GM18909 (cell line): ENCODE measurements around the gene MGA.

Source experiments
- ATAC-seq: cut with Tn5 transposase; IDR thresholded peaks from one replicate; pipeline ENCODE4 v1.9.1; 2021; ENCODE audit warnings: mild to moderate bottlenecking; ENCODE audit not compliant: unreplicated experiment, poor library complexity

The MGA gene

GRCh38 chr15:41660235-41661077 is at the start of gene MGA:
Gene MGA (plus strand): TSS chr15:41660405.
- peak; percentile 75 for ATAC-seq

DNA sequence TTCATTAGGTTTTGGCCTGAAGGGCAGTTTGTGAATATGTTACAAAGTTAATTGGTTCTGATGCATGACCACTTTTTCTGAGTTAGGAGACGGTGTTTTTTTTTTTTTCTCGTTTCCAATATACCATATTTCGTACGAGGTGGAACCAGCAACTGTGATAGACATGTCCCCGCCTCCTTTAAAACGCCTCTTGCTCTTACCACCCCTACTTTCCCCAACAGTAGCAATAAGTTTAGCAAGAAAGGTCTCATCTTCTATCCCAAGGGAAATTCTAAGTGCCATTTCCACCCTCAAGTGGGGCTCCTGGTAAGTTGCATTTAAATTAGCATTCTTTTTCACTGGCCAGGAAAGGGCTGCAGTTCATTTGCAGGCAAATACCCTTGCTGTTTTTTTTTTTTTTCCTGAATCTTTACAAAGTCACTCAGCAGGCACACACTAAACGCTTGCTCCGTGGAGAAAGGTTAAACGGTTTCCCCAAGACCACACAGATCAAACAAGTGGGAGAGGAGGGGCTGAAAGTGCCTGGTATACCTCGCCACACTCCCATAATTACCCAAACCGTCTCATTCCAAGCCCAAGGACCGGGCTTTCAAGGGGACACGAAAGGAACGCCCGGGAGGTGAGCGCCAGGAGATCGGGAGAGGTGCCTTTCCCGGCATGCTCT is 39.5 kb upstream of the MGA start:
- no peak for ATAC-seq

DNA sequence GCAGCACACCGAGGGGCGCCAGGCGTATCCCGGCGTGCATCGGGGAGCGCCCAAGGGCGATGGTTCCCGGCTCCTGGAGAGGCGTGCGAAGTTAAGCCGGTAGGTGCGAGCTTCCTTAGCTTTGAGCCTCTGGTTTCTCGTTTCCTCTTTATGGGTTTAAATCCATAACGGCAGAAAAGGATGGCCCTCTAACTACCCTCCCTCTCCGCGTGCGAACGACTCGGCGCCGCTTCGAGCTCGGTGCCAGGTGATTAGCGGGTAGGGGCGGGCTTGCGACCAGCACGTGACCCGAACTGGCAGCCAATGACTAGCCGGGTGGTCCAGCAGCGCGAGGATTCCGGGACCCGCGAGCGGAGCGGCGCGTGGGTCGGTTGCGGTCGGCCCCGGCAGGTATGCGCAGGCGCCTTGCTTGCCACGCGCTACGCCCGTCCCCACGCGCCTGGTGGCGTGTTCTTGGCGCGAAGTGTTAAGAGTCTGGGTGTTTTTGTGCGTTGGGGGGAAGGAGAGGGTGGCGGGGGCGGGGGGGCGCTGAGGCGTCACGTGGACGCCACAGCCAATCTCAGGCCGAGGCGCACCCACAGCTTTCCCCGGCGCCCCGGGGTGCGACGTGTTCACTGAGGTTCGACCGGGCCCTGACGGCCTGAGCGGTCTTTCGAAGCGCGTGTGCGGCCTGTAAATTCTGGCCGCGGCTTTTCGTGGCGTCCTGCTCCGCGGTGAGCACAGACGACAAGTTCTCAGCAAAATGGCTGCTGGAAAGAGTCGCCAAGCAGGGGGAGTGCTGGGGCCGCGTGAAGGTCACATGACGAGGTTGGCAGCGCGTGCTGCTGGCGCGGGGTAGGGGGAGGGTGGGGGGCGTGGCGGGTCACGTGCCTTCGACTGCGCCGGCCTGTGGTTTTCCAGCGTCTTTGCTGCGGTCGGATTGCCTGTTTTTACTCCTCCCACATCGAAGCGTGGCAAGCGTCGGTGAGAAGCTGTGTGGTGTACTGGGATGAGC is 38.7 kb upstream of the MGA start:
- ATAC-seq = no peak

GRCh38 chr15:41622901-41623300 is 37.3 kb upstream of the MGA start:
- ATAC-seq = no peak

DNA sequence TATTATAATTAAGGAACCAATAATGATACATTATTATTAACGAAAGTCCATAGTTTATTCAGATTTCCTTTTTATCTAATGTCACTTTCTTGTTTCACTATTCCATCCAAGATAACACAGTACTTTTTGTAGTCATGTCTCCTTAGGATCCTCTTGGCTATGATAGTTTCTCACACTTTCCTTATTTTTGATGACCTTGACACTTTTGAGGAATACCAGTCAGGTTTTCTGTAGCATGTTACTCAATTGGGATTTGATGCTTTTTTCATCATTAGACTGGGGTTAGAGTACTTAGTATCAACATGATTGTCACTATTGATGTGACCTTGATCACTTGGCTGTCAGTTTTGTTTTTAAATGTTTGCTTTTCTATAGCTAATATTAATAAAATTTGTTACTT is 33.0 kb upstream of the MGA start:
- no peak for ATAC-seq

- no peak for ATAC-seq
Measured at GRCh38 chr15:41629463-41629862, 30.7 kb upstream of the MGA start.

GRCh38 chr15:41629883-41630282 is 30.3 kb upstream of the MGA start:
- ATAC-seq = no peak

DNA sequence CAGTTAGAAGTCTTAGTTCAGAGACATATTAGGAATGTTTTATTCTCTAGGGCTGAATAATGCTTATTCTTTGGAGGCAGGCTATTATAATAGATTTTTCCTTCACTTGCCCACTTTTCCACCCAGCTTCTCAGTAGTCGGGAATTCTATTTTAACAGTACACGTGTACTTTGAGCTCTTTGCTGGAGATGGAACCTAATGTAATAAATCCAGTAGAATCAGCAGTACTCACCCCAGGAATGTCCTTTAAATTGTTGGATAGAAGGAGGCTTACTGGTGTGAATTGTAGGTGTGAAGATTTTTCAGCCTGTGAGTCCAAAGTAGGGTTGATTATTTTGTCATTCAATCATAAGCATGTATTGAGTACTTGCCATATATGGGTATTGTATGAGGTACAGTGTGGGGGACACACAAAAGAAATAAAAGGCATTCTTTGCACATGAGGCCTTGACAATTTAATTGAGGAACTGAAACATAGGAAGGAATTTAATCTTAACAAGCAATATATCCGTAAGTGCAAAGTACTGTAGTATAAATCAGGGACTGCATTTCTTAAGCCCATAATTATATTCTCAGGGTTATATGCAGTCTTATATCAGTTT is 29.5 kb upstream of the MGA start:
- ATAC-seq = no peak

GRCh38 chr15:41631880-41632470 is 28.2 kb upstream of the MGA start:
- no peak for ATAC-seq

DNA sequence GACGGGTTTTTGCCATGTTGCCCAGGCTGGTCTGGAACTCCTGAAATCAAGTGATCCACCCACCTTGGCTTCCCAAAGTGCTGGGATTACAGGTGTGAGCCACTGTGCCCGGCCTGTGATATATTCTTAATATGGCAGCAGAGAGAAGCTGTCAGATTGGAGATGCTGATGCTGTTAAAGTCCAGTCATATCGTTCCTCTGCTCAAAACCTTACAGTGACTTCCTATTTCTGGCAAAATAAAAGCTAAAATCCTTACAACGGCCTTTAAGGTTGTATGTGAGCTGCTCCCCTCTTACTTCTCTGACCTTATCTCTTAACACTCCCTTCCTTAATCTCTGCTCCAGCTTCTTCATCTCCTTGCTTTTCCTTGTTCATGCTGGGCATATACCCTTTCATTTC is 26.6 kb upstream of the MGA start:
- ATAC-seq = no peak

- no peak for ATAC-seq
Measured at GRCh38 chr15:41634072-41634626, 26.1 kb upstream of the MGA start.

GRCh38 chr15:41637086-41637485 is 23.1 kb upstream of the MGA start:
- no peak for ATAC-seq

DNA sequence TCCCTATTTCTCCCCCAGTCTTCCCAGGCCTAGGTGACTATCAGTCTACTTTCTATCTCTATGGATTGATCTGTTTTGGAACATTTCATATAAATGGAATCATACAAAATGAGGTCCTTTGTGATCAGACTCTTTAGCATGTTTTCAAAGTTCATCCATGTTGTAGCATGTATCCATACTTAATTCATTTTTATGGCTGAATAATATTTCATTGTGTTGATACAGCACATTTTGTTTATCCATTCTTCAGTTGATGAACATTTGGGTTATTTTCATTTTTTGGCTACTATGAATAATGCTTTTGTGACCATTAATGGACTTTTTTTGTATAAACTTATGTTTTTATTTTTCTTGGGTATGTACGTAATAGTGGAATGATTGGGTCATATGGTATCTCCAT is 19.2 kb upstream of the MGA start:
- no peak for ATAC-seq

- ATAC-seq = no peak
Measured at GRCh38 chr15:41647262-41647661, 12.9 kb upstream of the MGA start.

DNA sequence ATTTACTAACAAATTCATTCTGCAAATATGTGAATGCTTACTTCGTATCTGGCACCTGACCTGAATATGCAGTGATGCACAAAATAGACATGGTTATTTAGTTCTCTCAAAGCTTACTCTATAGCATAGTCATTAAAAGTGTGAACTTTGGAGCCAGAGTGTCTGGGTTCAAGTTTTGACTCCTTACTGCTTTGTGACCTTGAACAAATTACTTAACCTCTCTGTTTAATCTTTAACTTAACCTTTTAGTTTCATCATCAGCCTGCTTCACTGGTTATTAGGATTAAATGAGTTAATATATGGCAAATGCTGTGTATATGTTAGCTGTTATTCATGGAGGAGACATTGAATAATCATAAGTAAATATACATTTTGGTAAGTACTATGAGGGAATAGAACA is 12.1 kb upstream of the MGA start:
- no peak for ATAC-seq

DNA sequence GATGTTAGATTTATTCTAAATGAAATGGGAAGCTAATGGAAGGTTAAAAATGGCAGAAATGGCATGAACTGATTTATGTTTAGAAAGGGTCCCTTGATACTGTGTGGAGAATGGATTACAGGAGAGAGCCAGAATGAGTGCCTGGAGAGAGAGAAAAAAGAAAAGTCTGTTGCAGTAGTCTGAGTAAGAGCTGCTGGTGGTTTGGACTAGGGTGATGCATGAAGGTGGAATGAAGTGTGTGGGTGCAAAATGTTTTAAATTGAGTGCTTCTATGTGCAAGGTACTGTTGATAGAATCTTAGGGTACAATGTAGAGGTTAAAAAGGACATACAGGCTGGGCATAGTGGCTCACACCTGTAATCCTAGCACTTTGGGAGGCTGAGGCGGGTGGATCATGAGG is 11.4 kb upstream of the MGA start:
- ATAC-seq = no peak

GRCh38 chr15:41650806-41651205 is 9.4 kb upstream of the MGA start:
- no peak for ATAC-seq

DNA sequence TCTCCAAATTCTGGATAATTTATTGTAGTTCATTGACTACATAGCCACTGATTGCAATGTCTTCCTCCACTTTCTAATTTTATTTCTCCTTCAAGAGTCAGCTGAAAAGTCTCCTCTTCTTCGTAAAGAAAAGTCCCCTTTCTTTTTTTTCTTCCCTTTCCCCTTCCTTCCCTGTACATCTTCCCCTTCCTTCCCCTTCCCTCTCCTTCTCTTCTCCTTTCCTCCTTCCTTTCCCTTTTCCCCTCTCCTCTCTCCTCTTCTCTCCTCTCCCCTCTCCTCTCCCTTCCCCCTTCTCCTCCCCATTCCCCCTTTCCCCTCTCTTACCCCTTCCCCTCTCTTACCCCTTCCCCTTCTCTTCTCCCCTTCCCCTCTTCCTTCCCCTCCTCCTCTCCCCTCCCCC is 8.8 kb upstream of the MGA start:
- ATAC-seq = no peak

DNA sequence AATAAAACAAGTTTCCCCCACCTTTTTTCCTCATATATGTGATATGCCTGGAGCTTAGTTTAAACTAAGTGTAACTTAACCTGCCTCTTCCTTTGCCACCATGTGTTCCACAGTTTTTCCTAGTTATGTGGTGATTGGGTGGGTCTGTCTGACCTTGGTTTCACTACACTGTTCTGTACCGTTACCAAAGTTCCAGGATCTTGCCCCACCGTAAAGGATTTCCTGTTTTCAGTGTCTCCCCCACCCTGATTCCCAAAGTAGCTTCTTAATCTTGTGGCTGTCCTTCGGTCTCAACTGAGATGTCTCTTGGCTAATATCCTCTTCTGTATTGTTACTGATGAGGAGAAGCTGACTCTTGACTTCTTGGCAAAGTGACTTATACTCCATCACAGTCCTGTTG is 6.4 kb upstream of the MGA start:
- no peak for ATAC-seq

DNA sequence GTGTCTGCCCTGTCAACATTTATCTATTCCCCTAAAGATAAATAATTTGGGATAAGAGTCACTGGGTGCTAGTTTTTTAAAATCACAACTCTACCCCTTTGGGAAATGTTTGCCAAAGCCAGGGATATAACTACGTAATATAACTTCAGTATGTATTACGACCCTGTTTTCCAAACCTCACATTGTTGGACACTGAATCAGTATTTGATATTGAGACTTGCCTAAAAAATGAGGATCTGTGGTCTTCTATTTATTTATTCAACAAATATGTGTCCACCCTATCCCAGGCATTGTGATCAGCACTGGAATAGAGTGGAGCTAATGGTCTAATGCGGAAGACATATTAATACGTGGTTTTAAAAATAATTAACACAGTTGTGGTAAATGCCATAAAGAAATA is 4.5 kb upstream of the MGA start:
- no peak for ATAC-seq
